Measurements from ENCODE around the gene PPIB. TPM values are rescaled to one million over a fixed set of nuclear protein-coding genes. Genes with fewer than 3 reads are reported as not detected.

Gene PPIB
- polyA plus RNA-seq, 2 of the 4 experiments (the other 2 are of a cell fraction): 676 to 807 TPM

DNA sequence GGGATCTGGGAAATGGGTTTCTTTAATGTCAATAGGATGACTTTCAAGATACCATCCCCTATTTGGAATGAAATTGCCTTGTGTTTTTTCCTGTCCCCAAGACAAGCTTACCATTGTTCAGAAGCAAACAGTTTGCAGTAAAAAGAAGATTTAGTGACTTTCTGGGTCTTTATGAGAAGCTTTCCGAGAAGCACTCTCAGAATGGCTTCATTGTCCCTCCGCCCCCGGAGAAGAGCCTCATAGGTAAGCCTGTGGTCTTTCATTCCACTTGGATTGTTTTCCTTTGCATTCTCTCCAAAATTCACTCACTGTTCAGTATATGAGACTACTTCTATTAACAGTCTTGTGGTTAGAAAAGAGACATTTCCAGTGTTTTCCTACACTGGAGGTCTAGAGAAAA is 36.8 kb downstream of the PPIB start:
- 63% methylated on average over 3 of the region's 3 CpGs for WGBS (ENCODE audit: missing lambda C conversion rate)
- FAIRE-seq: no peak
- CTCF ChIA-PET: interaction anchor here (1.7 to 1.9 kb wide), 2 partner anchors 27 to 28 kb away, joined by 5 to 10 read pairs; no protein-coding TSS in a partner anchor

DNA sequence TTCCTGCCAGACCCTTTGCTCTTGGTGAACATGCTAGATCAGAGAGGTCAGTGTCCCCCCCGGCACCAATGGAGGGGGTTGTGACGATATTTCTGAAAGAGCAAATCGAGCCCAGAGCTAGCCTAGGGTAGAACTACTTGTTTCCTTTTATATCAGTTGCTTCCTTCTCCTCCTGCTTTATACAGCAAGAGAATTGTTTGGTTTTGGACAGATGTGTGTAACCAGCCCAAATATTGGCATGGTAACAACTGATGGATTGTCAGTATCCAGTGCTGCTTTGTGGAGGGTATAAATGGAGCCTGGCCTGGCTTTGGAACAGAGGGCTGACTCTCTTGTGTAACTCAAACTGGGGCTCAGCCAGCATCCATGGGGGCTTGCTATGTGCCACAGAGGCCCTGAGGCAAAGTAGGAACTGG is 39.9 kb downstream of the PPIB start:
- no peak for DNase-seq (ENCODE audit: low read depth in 1 of 2, low spot score in 1 of 2)
- POLR2A ChIA-PET: no interaction called here
- WGBS (ENCODE audit: missing lambda C conversion rate): 88% methylated on average over 3 of the region's 3 CpGs
- Histone ChIP-seq H3K4me2 (no peak overlapping the region), H3K4me1 (no peaks in the 10 kb centered on the region), H3K4me3 (no peak overlapping the region), H3K9me3 (no peaks in the 10 kb centered on the region), H3K27ac (no peak overlapping the region)
- no peak for ATAC-seq
- CTCF ChIA-PET: interaction anchor here (0.8 to 1.3 kb wide), 5 partner anchors 9 to 54 kb away, joined by 3 to 4 read pairs (median 3); partner anchors contain the start of gene PPIB
- TF ChIP-seq CHD4 (IDR thresholded peaks at IDR 0.05; ENCODE audit: borderline replicate concordance): no peak
- TF ChIP-seq ZSCAN20 (CRISPR knock-in tag; IDR thresholded peaks at IDR 0.05): no peak
- TF ChIP-seq FOSB (CRISPR knock-in tag; IDR thresholded peaks at IDR 0.05): no peak
- TF ChIP-seq FOSL2 (IDR thresholded peaks at IDR 0.05): no peak
- no peak for TF ChIP-seq FOSL2 (CRISPR knock-in tag; IDR thresholded peaks at IDR 0.05)
- no peak for TF ChIP-seq HOXA7 (CRISPR knock-in tag; IDR thresholded peaks at IDR 0.05)
- TF ChIP-seq, protein P1, sequence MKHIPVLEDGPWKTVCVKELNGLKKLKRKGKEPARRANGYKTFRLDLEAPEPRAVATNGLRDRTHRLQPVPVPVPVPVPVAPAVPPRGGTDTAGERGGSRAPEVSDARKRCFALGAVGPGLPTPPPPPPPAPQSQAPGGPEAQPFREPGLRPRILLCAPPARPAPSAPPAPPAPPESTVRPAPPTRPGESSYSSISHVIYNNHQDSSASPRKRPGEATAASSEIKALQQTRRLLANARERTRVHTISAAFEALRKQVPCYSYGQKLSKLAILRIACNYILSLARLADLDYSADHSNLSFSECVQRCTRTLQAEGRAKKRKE (CRISPR knock-in tag; IDR thresholded peaks at IDR 0.05; ENCODE audit: low read depth): no peak
- TF ChIP-seq, protein P2, sequence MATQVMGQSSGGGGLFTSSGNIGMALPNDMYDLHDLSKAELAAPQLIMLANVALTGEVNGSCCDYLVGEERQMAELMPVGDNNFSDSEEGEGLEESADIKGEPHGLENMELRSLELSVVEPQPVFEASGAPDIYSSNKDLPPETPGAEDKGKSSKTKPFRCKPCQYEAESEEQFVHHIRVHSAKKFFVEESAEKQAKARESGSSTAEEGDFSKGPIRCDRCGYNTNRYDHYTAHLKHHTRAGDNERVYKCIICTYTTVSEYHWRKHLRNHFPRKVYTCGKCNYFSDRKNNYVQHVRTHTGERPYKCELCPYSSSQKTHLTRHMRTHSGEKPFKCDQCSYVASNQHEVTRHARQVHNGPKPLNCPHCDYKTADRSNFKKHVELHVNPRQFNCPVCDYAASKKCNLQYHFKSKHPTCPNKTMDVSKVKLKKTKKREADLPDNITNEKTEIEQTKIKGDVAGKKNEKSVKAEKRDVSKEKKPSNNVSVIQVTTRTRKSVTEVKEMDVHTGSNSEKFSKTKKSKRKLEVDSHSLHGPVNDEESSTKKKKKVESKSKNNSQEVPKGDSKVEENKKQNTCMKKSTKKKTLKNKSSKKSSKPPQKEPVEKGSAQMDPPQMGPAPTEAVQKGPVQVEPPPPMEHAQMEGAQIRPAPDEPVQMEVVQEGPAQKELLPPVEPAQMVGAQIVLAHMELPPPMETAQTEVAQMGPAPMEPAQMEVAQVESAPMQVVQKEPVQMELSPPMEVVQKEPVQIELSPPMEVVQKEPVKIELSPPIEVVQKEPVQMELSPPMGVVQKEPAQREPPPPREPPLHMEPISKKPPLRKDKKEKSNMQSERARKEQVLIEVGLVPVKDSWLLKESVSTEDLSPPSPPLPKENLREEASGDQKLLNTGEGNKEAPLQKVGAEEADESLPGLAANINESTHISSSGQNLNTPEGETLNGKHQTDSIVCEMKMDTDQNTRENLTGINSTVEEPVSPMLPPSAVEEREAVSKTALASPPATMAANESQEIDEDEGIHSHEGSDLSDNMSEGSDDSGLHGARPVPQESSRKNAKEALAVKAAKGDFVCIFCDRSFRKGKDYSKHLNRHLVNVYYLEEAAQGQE (IDR thresholded peaks at IDR 0.05): no peak
- TF ChIP-seq, protein P3, sequence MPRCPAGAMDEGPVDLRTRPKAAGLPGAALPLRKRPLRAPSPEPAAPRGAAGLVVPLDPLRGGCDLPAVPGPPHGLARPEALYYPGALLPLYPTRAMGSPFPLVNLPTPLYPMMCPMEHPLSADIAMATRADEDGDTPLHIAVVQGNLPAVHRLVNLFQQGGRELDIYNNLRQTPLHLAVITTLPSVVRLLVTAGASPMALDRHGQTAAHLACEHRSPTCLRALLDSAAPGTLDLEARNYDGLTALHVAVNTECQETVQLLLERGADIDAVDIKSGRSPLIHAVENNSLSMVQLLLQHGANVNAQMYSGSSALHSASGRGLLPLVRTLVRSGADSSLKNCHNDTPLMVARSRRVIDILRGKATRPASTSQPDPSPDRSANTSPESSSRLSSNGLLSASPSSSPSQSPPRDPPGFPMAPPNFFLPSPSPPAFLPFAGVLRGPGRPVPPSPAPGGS (IDR thresholded peaks at IDR 0.05): no peak
- no peak for TF ChIP-seq MAFK (IDR thresholded peaks at IDR 0.05; ENCODE audit: partially characterized antibody)
- no peak for TF ChIP-seq HEYL (CRISPR knock-in tag; IDR thresholded peaks at IDR 0.05)
- no peak for TF ChIP-seq RCOR1 (IDR thresholded peaks at IDR 0.05; ENCODE audit: low read depth, low read length)
- no peak for TF ChIP-seq MYC (IDR thresholded peaks at IDR 0.05; ENCODE audit: borderline replicate concordance, low read length)
- no peak for TF ChIP-seq JUNB (IDR thresholded peaks at IDR 0.05)
- TF ChIP-seq CHD2 (IDR thresholded peaks at IDR 0.05; ENCODE audit: low read length, partially characterized antibody): no peak
- FAIRE-seq: no peak

More for the DNA sequence above, 36.8 kb downstream of the PPIB start:
- TF ChIP-seq ZC3H11A (IDR thresholded peaks at IDR 0.05) (no peak), RAD21 (conservative IDR thresholded peaks at IDR 0.05 in 1 of 2, IDR thresholded peaks at IDR 0.05 in 1 of 2) (no peak), ZNF302 (CRISPR knock-in tag; IDR thresholded peaks at IDR 0.05) (no peak), NFE2L2 (conservative IDR thresholded peaks at IDR 0.05; ENCODE audit: low read length) (no peak), GATA3 (IDR thresholded peaks at IDR 0.05; ENCODE audit: borderline replicate concordance) (no peak), TFCP2L1 (CRISPR knock-in tag; IDR thresholded peaks at IDR 0.05) (no peak), RNF2 (IDR thresholded peaks at IDR 0.05; ENCODE audit: borderline replicate concordance, low read depth) (no peak), ZSCAN20 (CRISPR knock-in tag; IDR thresholded peaks at IDR 0.05) (no peak), FOSL2 (IDR thresholded peaks at IDR 0.05) (no peak), FOSL2 (CRISPR knock-in tag; IDR thresholded peaks at IDR 0.05) (no peak)
- TF ChIP-seq, protein P4, sequence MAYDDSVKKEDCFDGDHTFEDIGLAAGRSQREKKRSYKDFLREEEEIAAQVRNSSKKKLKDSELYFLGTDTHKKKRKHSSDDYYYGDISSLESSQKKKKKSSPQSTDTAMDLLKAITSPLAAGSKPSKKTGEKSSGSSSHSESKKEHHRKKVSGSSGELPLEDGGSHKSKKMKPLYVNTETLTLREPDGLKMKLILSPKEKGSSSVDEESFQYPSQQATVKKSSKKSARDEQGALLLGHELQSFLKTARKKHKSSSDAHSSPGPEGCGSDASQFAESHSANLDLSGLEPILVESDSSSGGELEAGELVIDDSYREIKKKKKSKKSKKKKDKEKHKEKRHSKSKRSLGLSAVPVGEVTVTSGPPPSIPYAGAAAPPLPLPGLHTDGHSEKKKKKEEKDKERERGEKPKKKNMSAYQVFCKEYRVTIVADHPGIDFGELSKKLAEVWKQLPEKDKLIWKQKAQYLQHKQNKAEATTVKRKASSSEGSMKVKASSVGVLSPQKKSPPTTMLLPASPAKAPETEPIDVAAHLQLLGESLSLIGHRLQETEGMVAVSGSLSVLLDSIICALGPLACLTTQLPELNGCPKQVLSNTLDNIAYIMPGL (CRISPR knock-in tag; IDR thresholded peaks at IDR 0.05; ENCODE audit: borderline replicate concordance): no peak
- H3K9me3 ChIP-seq: no peaks in the 10 kb centered on the region
- DNase-seq (ENCODE audit: low read depth in 1 of 2, low spot score in 1 of 2) (no peak), ATAC-seq (no peak)
- no peak overlapping the region for H3K27ac ChIP-seq
- POLR2A ChIA-PET: interaction anchor here (1.3 kb wide), 1 partner anchor 30 kb away, joined by 3 read pairs; the partner anchor contains the start of gene SNX1
- H3K4me2 ChIP-seq: no peak overlapping the region
- no peak overlapping the region for H3K4me3 ChIP-seq
- no peaks in the 10 kb centered on the region for H3K4me1 ChIP-seq
